Liver (tissue), 3 donors: ENCODE measurements around the gene TEC.

Experiments used
- ATF3 ChIP-seq: IDR thresholded peaks from 2 replicates; pipeline ENCODE4 v1.6.1; 2016; ENCODE audit warnings: antibody characterized with exemption
- CTCF ChIP-seq: fragments of 150-350 bp; IDR thresholded peaks from 2 replicates; pipeline ENCODE4 v1.5.1; 2017; ENCODE audit warnings: improper control_type of control experiment, low read depth, low read length; ENCODE audit not compliant: missing input control
- FOXA1 ChIP-seq: IDR thresholded peaks from 2 replicates; pipeline ENCODE4 v1.6.1; 2016; ENCODE audit warnings: antibody characterized with exemption
- HNF4A ChIP-seq, 2 donors: conservative IDR thresholded peaks; 2 replicates each; pipeline ENCODE4 v1.6.1; 2016; ENCODE audit warnings: antibody characterized with exemption in 2 of 2, mild to moderate bottlenecking in 2 of 2
- HNF4G ChIP-seq: IDR thresholded peaks from 2 replicates; pipeline ENCODE4 v1.6.1; 2016; ENCODE audit warnings: antibody characterized with exemption
- JUND ChIP-seq, 2 donors: IDR thresholded peaks; 2 replicates each; pipeline ENCODE4 v1.6.1; 2016; ENCODE audit warnings: antibody characterized with exemption in 2 of 2
- RAD21 ChIP-seq, 2 donors: IDR thresholded peaks; 2 replicates each; pipeline ENCODE4 v1.6.1; 2016; ENCODE audit warnings: antibody characterized with exemption in 2 of 2, mild to moderate bottlenecking in 2 of 2
- TAF1 ChIP-seq: conservative IDR thresholded peaks from 2 replicates; pipeline ENCODE4 v1.6.1; 2016; ENCODE audit warnings: antibody characterized with exemption, mild to moderate bottlenecking
- YY1 ChIP-seq: IDR thresholded peaks from 2 replicates; pipeline ENCODE4 v1.6.1; 2016; ENCODE audit warnings: antibody characterized with exemption, mild to moderate bottlenecking
- ZBTB33 ChIP-seq: IDR thresholded peaks from 2 replicates; pipeline ENCODE4 v1.6.1; 2016; ENCODE audit warnings: antibody characterized with exemption
- donor health status: healthy.
- donor health status: healthy.

- TF ChIP-seq CTCF (no peak), YY1 (no peak), HNF4G (no peak), JUND (IDR thresholded peaks at IDR 0.05) (no peak), RAD21 (IDR thresholded peaks at IDR 0.05) (no peak), ATF3 (no peak), TAF1 (no peak), HNF4A (conservative IDR thresholded peaks at IDR 0.05) (no peak), ZBTB33 (no peak), FOXA1 (no peak)
These were observed 112.4 kb downstream of the TEC start for GRCh38 chr4:48157271-48157670.
